HFF-Myc (cell line): ENCODE results near the gene NFE2L1.
A peak's percentile ranks its signal among the peaks of the same experiment; 100 is the strongest.
"Not testable (repeated sequence)": the region's sequence is repeated elsewhere in the genome, so short reads cannot be mapped to it uniquely, and the experiment has no call there.

Experiments
- DNase-seq: peaks from one replicate; pipeline ENCODE4 v3.0.0-alpha.2; 2011; ENCODE audit warnings: low read depth; ENCODE audit errors: extremely low read depth
- H3K4me3 ChIP-seq: replicated peaks from 2 replicates; pipeline ENCODE4 v1.5.1; 2011; ENCODE audit warnings: low read depth, mild to moderate bottlenecking, control low read depth, low read length
- CTCF ChIP-seq: IDR thresholded peaks from 2 replicates; pipeline ENCODE4 v1.5.1; 2012; ENCODE audit warnings: mild to moderate bottlenecking, low read depth, low read length, control low read depth; ENCODE audit errors: missing control alignments

NFE2L1 gene

GRCh38 chr17:48027322-48027981 lies 20.7 kb upstream of the NFE2L1 start:
- no peak overlapping the region for H3K4me3 ChIP-seq
- DNase-seq: no peak
- no peak for TF ChIP-seq CTCF

- H3K4me3 ChIP-seq: no peak overlapping the region
- TF ChIP-seq CTCF: no peak
- no peak for DNase-seq
Observed at GRCh38 chr17:48028736-48029135, 19.4 kb upstream of the NFE2L1 start.

- no peak for DNase-seq
- no peak overlapping the region for H3K4me3 ChIP-seq
- TF ChIP-seq CTCF: no peak
Observed at GRCh38 chr17:48030531-48030930, 17.6 kb upstream of the NFE2L1 start.

GRCh38 chr17:48031966-48032365 lies 16.2 kb upstream of the NFE2L1 start:
- no peak for TF ChIP-seq CTCF
- no peak for DNase-seq
- no peak overlapping the region for H3K4me3 ChIP-seq

- not testable (repeated sequence) for H3K4me3 ChIP-seq, DNase-seq
Observed at GRCh38 chr17:48034734-48035133, 13.4 kb upstream of the NFE2L1 start.

- no peak for TF ChIP-seq CTCF
- DNase-seq: no peak
- H3K4me3 ChIP-seq: peak overlapping the region; percentile 46
Observed at GRCh38 chr17:48036693-48037035, 11.5 kb upstream of the NFE2L1 start.

GRCh38 chr17:48037036-48037837 lies 10.9 kb upstream of the NFE2L1 start, which contains the start of gene COPZ2:
COPZ2 (minus strand) TSS chr17:48037797; CDS start chr17:48037777, 20 bp downstream.
- TF ChIP-seq CTCF: peak; percentile 51
- no peak for DNase-seq
- H3K4me3 ChIP-seq: peak within 1 kb of the TSS; percentile 46
